HG02885 (cell line): ENCODE measurements around the gene HNRNPA2B1.

Experiments
- ATAC-seq: cut with Tn5 transposase; IDR thresholded peaks from one replicate; pipeline ENCODE4 v1.9.1; 2021; ENCODE audit warnings: mild to moderate bottlenecking; ENCODE audit not compliant: unreplicated experiment, poor library complexity

HNRNPA2B1 gene

DNA sequence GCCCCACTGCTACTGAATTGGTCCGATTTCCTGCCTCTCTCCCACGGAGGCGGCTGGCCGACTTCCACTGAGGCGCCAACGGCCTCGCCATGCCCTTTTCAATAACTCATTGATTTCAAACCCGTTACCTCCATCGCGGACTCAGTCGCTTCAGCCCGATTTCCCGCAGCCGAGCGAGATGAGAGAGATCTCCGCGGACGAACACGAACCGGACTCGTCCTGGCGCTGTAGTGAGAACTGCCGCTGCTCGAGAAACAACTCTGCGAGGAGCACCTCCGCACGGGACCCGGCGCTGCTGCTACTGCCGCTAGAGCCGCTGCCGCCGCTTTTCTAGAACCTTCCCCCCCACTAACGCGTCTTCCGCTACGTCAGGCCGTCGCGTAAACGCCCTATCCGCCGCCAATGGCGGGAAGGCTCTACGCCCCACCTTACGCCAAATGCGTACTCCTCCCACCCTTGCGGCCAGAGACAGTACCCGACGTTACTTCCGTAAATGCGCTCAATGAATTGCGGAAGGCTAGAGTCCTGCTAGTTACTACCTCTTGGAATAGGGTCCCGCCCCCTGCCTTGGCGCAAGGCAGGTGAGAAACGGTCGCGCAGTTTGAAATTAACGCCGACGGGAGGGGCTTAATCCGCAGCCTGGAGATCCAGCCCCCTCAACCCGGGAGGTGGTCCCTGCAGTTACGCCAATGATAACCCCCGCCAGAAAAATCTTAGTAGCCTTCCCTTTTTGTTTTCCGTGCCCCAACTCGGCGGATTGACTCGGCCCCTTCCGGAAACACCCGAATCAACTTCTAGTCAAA, at the start of gene HNRNPA2B1:
Gene HNRNPA2B1 (minus strand): TSS at position 303 of the 803 bp plus-strand sequence. CDS start 169 bp downstream, at position 134.
- peak; percentile 63 for ATAC-seq

DNA sequence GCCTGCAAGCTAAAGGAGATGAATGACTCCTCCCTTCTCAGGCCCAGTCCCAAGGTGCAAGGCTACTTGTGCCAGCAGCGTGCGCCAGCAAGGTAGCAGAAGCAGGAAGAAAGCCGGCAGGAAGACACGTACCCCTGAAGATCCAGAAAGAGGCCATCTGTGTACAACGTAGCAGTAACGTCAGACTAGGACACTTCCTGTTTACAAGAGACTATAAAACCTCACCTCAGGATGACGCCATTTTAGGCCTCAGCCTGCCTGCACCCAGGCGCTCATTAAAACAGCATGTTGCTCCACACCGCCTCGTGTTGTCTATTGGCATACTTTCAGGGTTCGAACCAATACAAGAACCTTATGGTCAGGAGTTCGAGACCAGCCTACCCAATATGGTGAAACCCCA, 49.7 kb upstream of the HNRNPA2B1 start:
- no peak for ATAC-seq

DNA sequence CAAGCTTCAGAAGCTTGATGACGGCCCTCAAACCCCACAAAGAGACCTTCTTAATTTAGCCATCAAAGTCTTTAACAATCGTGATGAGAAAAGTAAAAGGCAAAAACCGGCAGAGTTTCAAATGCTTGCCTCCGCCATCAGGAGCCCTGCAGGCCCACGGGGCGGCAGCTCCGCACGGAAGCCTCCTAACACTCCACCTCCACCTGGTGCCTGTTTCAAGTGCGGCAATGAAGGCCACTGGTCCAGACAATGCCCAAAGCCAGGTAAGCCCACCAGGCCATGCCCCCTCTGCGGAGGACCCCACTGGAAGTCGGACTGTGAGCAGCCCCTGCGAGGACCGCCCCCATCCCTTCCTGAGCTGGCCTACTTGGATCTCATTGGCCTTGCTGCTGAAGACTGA, 44.6 kb upstream of the HNRNPA2B1 start:
- no peak for ATAC-seq

DNA sequence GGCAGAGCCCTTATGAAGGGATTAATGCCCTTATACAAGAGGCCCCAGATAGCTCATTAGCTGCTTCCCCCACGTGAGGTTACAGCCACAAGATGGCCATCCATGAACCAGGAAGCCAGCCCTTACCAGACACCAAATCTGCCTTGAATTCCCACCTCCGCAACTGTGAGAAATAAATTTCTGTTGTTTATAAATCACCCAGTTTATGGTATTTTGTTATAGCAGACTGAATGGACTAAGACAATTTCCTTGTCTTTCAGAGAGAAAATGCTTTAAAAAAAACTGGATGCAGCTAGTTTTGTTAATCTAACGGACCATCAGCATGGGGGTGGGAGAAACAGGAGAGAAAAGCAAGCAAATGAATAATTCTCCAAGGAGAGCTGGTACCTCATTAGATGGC, 37.5 kb upstream of the HNRNPA2B1 start:
- ATAC-seq: no peak

DNA sequence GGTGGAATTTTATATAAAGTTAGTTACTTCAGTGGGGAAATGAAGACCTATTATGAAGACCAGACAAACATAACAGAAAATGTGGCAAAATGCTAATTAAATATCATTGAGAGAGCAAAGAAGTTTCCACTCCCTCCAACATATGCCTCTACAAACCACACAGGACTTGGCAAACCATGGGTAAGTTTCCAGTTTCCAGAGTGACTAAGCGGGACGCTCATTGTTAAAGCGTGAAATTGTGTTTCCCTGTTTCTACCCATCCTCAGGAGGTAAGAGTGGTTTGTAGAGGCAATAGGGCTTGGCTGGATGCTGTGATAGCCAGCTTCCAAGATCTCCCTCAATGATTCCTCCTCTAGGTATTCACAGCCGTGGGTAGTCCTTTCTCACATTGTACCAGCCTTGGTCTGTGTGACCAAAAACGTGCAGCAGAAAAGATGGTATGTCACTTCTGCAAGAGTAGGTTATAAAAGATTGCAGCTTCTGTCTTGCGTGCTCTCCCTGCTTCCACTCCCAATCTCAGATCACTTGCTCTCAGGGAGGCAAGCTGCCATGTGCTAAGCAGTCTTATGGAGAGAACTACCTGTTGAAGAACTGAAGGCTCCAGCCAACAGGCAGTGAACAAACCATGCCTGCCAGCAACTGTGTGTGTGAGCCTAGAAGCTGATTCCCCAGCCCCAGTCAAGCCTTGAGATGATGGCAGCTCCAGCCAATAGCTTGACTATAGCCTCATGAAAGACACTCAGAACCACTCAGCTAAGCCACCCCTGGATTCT, 36.7 kb upstream of the HNRNPA2B1 start:
- ATAC-seq: no peak

DNA sequence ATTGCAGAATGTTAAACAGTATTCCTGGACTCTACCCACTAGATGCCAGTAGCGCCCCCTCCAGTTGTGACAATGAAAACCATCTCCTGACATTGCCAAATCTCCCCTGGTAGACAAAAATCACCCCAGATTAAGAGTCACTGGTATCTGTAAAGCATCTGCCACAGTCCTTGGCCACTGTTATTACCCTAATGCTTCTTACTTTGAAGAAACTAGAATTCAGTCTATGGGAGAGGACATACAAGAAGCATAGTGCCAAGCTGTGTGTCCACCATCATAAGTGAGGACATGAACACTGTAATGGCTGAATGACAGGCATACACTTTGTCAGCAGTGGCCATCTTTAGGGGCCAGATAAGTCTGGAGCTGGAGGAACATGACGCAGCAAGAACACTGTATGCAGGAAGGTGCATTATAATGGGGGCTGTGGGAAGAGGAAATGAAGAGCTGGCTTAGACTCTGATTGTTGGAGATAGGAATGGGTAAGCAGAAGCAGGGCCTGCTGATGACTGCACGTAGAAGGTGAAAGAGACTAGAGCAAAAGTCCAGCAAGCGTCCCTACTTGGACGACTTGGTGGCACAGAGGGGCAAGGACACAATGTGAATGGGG, 33.5 kb upstream of the HNRNPA2B1 start:
- ATAC-seq: no peak

DNA sequence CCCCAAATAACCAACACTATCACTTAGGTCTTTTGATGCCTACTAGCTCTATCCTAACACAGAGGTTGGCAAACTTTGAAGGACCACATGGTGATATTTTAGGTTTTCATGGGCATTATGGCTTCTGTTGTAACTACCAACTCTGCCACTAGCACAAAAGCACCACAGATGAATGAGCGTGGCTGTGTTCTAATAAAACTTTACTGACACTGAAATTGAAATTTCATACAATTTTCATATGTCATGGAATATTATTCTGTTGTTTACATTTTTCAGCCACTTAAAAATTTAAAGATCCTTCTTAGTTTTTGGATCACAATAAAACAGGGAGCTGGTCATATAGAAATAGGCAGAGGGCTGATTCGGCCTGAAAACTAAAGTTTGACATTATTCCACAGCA, 27.4 kb upstream of the HNRNPA2B1 start:
- ATAC-seq: no peak

DNA sequence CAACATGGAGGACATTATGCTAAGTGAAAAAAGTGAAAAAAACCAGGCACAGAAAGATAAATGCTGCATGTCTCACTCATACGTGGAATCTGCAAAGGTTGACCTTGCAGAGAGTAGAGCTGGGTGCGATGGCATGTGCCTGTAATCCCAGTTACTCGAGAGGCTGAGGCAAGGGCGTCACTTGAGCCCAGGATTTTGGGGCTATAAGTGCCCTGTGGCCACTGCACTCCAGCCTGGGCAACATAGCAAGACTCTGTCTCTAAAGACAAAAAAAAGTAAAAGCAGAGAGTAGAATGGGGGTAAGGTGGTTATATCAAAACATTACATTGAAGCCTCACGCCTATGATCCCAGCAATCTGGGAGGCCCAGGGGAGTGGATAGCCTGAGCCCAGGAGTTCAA, 23.8 kb upstream of the HNRNPA2B1 start:
- no peak for ATAC-seq

DNA sequence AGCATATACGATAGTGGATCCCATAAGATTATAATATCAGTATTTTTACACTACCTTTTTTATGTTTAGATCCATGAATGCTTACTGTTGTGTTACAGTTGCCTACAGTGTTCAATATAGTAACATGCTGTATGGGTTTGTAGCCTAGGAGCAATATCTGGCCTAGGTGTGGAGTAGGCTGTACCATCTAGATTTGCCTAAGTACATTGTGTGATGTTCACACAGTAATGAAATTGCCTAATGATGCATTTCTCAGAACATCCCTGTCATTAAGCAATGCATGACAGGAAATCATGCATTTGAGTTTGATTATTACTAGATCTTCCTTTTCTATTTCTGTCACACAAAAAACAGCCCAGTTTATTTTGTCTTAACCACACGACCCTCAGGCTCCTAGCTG, 15.5 kb upstream of the HNRNPA2B1 start:
- no peak for ATAC-seq

DNA sequence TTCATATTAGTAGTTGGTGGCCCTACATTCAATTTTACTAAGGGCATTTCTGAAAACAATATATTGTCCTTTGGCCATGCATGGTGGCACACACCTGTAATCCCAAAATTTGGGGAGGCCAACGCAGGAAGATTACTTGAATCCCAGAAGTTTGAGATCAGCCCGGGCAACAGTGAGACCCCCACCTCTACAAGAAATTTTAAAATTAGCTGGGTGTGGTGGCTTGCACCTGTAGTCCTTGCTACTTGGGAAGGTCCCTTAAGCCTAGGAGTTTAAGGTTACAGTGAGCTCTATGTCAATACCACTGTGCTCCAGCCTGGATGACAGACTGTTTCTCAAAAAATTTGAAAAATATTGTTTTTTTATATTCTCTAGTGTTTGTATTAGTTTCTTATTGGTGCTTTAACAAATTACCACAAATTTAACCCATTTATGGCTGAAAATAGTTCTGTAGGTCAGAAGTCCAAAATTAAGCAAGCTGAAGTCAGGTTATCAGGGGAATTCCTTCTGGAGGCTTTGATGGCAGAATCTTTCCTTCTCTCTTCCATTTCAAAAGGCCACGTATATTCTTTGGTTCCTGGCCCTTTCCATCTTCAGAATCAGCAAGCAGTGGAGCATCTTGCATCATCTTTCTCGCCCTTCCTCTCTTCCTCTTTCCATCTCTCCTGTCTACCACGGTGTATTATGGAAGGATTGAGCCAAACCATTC, 13.4 kb upstream of the HNRNPA2B1 start:
- no peak for ATAC-seq

DNA sequence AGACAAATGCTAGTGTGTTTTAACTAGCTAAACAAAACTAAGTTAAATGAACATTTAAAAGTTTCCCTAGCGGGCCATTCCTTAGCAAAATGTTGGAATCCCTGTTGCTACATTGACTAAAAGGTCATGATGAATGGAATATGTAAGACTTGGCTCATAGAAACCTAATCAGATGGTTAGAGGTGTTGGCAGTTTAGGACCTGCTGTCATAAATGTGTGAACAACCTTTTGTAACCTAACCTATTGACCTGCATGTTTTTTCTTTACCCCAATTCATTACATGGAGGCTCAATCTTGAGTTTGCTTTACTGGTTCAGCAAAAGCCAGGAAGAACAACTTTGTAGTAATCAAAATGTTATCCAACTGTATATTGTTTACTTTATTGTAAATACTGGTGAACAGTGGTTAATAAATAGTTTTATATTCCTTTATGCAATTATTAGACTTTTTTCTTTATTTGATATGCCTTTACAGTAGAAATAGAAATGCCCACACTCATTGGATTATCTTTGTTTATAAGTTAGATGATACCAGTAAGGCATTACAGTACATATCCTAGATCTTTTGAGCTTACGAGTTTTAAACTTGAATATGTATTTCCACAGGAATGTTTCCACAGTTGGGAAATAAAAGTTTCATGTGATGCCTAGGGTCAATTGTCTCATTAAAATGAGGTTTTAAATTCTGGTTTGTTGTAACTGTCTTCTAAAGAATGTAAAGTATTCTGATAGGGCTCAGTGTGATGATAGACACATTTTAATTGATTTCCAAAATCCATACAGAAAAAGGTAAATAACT, 12.6 kb upstream of the HNRNPA2B1 start:
- ATAC-seq: no peak

DNA sequence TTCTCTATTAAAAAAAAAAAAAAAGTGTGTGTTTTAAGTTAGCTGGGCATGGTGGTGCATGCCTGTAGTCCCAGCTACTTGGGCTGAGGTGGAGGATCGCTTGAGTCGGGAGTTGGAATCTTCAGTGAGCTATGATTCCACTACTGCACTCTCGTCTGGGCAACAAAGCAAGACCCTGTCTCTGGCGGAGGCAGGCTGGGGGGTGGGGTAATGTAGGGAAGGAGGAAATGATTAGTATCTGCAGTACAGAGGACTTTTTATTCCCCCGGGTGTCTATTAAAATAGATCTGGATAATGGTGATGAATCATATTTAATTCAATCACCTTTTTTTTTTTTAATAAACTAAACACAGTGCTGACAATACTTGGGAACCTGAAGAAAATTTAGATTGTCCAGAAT, 7.5 kb upstream of the HNRNPA2B1 start:
- ATAC-seq: no peak

DNA sequence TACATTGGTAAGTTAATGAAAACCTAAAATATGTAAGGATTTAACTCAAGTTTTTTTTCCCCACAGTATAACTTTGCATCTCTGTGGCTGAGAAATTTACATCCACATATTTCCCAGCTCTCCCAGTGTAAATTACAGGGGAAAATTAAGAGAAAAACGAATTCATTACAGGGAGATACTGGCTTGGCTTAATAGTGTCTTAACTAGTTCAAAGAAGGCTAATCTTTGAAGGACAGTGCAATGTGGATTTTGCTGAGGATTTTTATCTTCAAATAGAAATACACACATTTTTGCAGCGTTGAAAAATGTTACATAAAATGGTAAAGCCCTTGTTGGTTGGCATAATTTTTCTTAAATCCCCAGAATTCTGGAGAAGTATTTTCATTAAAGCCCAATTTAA, 2.5 kb upstream of the HNRNPA2B1 start:
- ATAC-seq: no peak

DNA sequence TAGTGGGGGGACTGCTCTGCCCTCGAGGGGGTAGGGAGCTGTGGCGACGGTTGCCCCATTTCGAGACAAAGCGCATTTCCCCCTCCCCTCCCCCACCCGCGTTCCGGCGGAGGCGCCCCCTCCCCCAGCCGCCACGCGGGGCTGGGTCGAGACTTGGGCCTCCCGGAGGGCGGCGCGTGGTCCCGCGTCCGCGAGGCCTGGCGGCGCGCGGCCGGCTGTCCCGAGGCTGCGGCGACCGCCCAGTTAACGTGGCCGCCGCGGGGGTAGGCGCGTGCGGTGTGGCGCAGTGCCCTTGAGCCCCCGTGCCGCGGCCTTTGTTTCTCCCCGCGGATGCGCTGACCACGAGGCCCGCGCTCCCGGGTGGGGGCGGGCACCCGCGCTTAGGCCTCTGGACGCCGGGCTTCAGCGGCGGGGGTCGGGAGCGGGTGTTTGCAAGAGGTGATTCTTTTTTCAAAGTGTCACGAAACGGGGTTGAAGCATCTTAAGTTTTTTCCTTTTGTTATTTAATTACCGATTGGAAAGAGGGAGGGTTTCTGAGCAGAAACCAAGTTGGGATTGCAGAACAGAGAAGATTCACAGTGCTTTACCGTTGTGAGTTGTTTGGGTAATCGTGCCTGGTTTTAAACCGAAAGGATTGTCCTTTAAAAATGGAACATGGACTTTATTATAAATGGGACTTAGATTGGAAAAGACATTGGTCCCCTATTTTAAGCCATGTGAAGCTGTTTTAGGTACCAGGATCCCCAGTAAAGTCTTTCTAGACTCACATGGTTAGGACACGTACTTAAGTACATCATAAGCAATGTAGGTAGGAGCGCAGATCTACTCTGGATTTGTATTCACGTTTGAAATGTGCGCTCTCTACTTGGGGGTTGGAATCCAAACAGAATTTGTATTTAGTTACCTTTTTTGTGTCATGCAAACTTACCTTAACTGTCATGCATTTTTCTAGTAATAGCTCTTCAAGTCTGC, 1.8 kb upstream of the HNRNPA2B1 start:
- ATAC-seq: no peak

DNA sequence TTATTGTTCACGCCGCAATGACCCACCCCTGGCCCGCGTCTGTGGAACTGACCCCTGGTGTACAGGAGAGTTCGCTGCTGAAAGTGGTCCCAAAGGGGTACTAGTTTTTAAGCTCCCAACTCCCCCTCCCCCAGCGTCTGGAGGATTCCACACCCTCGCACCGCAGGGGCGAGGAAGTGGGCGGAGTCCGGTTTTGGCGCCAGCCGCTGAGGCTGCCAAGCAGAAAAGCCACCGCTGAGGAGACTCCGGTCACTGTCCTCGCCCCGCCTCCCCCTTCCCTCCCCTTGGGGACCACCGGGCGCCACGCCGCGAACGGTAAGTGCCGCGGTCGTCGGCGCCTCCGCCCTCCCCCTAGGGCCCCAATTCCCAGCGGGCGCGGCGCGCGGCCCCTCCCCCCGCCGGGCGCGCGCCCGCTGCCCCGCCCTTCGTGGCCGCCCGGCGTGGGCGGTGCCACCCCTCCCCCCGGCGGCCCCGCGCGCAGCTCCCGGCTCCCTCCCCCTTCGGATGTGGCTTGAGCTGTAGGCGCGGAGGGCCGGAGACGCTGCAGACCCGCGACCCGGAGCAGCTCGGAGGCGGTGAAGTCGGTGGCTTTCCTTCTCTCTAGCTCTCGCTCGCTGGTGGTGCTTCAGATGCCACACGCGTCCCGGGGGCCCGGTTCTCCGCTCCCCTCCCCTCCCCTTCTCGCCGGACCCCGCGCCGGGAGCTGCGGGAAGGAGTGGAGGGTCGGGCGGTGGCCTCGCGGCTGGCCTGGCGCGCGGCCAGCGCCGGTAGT, 887 bp upstream of the HNRNPA2B1 start, which contains the start of gene CBX3:
Gene CBX3 (plus strand): TSS at position 499 of the 772 bp plus-strand sequence. CDS start 1,254 bp downstream, outside the sequence.
- ATAC-seq: peak; percentile 50

DNA sequence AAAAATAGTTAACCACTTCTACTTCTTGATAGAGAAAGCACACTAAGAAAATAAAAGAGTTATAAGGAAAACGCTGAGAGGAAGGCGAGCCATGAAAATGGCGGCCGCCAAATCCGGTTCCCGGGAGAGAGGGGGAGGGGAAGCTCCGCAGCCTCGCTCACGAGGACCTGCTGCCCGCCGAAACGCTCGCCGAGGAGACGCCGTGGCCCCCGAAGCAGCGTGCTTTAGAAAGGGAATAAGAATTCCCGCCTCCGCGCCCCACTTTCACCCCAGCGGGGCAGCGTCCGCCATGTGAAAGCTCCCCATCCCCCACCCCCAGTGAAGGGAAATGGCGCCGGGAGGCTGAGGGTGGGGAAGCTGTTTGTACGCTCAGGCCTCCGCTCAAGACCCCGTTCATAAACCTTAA, 505 bp downstream of the HNRNPA2B1 start:
- no peak for ATAC-seq

DNA sequence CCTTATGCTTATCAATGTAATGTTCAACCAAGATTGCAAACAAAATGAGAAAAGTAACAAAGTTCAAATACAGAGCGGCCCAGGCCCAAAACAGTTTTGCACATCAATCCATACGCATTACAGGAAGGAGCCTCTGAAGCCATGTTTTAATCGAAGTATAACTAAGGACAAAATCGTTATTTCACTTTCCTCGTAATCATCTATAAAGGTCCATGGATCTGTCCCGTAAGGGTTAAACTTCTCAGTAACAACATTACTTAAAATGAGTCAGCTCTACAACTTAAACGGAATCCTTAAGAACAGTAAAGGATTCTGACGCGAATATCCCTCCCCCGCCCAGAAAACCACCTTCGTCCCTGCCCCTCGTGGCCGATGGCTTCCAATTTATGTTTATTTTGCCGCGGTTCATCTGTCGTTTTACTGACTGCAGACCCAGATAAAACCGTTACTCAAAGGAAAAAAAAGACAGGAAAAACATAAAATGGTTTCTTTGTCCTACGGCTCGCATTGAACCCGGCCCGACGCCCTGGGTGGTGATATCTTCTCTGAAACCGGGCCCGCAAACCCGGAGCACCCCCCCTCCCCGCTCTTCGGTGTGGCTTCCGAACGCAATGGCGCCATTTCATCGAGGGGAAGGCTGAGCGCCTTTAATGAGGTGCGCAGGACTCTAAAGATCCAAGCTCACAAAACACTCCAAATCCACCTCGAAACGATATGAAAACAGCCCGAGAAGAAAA, 1.1 kb downstream of the HNRNPA2B1 start:
- ATAC-seq: no peak
